ENCODE data around the gene FBXW10B.
"Not testable (repeated sequence)": the region's sequence is repeated elsewhere in the genome, so short reads cannot be mapped to it uniquely, and the experiment has no call there.

- TF ChIP-seq CTCF (IDR thresholded peaks at IDR 0.05; ENCODE audit: insufficient read depth, low read length, poor library complexity, severe bottlenecking); EZH2phosphoT487 (conservative IDR thresholded peaks at IDR 0.05; ENCODE audit: low read length): not testable (repeated sequence)
Observed at GRCh38 chr17:15622124-15622523, 2.6 kb upstream of the FBXW10B start.

Data from SU-DHL-6 (cell line).